Putamen (tissue), 1 donor: ENCODE data around the gene NPHS1.
"Not testable (repeated sequence)": the region's sequence is repeated elsewhere in the genome, so short reads cannot be mapped to it uniquely, and the experiment has no call there.

ENCODE experiments used
- DNase-seq: peaks from one replicate; pipeline ENCODE4 v3.0.0-alpha.2; 2016; ENCODE audit warnings: low spot score

NPHS1 gene

DNA sequence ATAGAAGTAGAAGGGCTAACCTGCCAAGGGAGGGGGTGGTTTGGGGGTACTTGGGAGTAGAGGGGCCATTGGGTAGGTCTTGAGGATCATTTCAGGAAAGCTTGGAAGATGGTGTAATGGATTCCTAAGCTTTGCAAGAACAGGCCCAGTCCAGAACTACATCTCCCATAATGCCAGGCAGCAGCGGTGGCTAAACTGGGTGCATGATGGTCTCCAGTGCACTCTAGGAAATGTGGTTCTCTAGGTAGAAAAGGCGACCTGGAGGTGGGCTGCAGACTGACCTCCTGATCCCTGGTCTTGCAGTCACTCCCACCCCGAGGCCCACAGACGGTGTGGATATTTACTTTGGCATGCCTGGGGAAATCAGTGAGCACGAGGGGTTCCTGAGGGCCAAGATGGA lies 19.9 kb upstream of the NPHS1 start:
- DNase-seq = no peak

DNA sequence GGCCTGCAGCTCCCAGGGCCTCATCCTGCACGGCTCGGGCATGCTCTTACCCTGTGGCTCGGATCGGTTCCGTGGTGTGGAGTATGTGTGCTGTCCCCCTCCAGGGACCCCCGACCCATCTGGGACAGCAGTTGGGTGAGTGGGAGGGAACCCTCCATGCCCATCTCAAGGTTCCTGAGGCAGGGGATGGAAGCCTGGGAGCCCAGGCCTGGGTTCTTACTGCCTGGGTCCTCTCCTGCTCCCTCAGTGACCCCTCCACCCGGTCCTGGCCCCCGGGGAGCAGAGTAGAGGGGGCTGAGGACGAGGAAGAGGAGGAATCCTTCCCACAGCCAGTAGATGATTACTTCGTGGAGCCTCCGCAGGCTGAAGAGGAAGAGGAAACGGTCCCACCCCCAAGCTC lies 19.3 kb upstream of the NPHS1 start:
- DNase-seq = no peak

DNA sequence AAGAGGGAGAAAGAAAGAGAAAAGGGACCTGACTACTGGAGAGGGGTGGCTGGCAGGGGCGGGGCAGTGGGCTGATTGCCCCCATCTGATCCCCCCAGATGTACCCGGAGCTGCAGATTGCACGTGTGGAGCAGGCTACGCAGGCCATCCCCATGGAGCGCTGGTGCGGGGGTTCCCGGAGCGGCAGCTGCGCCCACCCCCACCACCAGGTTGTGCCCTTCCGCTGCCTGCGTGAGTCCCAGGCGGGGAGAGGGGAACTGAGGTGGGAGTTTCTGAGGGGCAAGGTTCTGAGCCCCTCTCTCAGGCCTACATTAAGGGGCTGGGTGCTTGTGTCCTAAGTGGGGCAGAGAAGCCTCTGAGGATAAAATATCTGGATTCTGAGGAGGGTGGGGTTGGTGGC lies 18.5 kb upstream of the NPHS1 start:
- no peak for DNase-seq

- not testable (repeated sequence) for DNase-seq
Observed at GRCh38 chr19:35870124-35870736, 17.9 kb upstream of the NPHS1 start.

GRCh38 chr19:35869327-35870123 lies 17.2 kb upstream of the NPHS1 start:
- DNase-seq = peak; percentile 91

DNA sequence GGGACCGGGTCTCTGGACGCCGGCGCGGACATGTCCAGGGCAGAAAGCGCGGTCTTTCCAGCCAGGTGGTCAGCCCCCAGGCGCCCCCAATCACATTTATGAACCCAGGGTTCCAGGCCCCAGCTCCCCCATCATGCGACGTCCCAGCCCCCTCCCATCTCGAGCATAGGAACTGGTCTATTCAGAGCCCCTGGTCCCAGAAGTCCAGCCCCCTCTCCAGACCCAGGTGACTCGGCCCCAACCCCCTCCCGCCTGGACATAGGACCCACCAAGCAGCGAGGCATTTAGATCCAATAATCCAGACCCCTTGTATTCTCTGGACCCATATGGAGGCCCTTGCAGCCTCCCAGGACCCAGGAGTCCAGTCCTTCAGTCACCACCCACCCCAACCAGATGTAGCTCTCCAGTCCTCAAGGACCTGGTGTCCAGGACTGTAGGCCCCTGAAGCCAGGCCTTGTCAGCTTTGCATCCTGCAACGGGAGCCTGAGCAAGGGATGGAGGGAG lies 16.6 kb upstream of the NPHS1 start:
- peak; percentile 23 for DNase-seq

- DNase-seq = peak; percentile 93
Observed at GRCh38 chr19:35868172-35868822, 16.0 kb upstream of the NPHS1 start, which contains the start of gene APLP1. Gene APLP1, plus strand, starts transcription at chr19:35868574. Its CDS starts 63 bp downstream, at chr19:35868637.

GRCh38 chr19:35863018-35863417 lies 10.7 kb upstream of the NPHS1 start:
- no peak for DNase-seq

- no peak for DNase-seq
Observed at GRCh38 chr19:35862528-35862927, 10.2 kb upstream of the NPHS1 start.

GRCh38 chr19:35861640-35862160 lies 9.4 kb upstream of the NPHS1 start:
- no peak for DNase-seq

- DNase-seq = no peak
Observed at GRCh38 chr19:35860818-35861639, 8.7 kb upstream of the NPHS1 start.

DNA sequence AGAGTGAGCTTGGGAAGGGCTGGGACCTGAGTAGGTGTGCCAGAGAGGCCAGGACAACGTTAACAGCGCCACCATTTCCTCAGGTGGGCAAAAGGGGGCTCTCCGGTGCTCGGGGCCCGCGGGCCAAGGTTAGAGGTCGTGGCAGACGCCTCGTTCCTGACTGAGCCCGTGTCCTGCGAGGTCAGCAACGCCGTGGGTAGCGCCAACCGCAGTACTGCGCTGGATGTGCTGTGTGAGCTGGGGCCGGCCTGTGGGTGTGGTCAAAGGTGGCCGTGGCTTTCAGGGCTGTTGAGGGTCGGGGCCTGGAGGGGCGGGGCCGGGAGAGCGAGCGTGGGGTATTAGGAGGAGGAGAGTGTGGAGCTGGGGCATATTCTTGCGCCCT lies 8.1 kb upstream of the NPHS1 start:
- no peak for DNase-seq

DNA sequence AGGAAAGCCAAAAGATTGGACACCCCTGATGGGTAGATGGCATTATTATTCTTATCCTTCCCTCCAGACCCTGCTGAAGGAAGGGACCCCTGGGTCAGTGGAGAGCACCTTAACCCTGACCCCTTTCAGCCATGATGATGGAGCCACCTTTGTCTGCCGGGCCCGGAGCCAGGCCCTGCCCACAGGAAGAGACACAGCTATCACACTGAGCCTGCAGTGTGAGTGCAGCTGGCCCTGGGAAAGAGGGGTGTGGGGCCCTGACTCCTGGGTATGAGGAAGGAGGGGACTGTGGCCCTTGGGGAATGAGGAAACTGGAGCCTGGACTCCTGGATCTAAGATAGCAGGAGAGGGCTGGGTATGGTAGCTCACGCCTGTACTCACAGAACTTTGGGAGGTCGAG lies 7.1 kb upstream of the NPHS1 start:
- no peak for DNase-seq

- no peak for DNase-seq
Observed at GRCh38 chr19:35858311-35858710, 6.0 kb upstream of the NPHS1 start.

- DNase-seq = no peak
Observed at GRCh38 chr19:35856546-35857149, 4.3 kb upstream of the NPHS1 start, which contains the start of gene KIRREL2. Gene KIRREL2, plus strand, starts transcription at chr19:35856911. Its CDS starts 209 bp downstream, at chr19:35857120.

GRCh38 chr19:35853038-35853756 lies 893 bp upstream of the NPHS1 start:
- peak; percentile 78 for DNase-seq

GRCh38 chr19:35851213-35852028 lies 883 bp downstream of the NPHS1 start:
- no peak for DNase-seq

GRCh38 chr19:35848919-35849505 lies 3.3 kb downstream of the NPHS1 start:
- DNase-seq = no peak

DNA sequence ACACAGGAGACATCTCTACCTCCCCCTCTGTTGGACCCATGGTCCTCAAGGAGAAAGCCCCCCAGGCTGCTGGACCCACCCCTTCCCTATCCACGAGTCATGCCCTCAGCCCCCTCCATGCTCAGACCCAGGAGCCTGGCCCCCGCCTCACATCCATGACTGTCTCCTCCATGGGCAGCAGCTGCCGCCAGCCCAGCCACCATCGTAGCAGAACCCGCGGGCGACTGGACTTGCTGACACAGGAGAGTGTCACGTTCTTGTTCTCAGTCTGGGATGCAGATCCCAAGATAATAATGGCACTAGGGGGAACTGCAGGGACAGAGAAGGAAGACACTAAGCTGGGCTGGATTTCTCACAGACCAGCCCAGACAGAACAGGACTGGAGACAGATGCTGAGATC lies 3.8 kb downstream of the NPHS1 start:
- no peak for DNase-seq
